Activated CD4-positive, alpha-beta T cell treated with anti-CD3 and anti-CD28 coated beads for 1 hour (primary cell): ENCODE data around the gene FEZF1.

Source experiments
- DNase-seq: peaks from one replicate; pipeline ENCODE4 v3.0.0-alpha.2; 2020

The FEZF1 gene

DNA sequence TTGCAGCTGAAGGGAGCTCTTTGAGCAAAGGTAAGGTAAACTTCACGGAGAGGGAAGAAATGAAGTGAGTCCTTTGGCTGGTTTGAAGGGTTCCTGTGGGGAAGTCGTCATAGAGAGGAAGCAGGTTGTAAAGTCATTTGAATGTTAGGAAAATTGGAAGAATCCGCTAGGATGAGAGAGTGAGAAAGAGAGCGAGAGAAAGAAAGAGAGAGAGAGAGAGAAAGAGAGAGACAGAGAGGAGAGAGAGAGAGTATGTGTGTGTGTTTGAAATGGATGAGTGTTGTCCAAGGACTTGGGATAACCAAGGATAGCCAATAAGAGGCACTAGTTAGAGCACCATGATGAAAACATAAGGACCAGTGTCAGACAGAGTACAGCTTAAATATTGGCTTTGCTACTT is 43.1 kb downstream of the FEZF1 start:
- DNase-seq = no peak

DNA sequence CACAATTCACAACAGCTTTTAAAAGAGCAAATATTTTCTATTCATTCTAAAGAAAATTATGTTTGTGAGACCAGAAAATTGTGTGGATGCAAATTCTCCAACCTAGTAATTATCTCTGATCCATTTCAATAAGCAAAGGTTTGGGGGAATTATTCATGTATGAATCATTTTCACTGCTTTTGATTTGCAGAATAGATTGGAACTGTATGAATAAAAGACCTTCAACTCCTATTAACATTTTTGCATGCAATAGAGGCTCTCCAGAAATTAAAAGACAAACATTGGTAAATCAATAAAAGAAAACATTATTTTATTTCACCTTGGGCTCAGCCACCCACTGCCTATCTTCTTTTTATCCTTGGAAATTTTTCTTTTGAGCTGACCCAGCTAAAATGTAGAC is 43.5 kb downstream of the FEZF1 start:
- DNase-seq = no peak

DNA sequence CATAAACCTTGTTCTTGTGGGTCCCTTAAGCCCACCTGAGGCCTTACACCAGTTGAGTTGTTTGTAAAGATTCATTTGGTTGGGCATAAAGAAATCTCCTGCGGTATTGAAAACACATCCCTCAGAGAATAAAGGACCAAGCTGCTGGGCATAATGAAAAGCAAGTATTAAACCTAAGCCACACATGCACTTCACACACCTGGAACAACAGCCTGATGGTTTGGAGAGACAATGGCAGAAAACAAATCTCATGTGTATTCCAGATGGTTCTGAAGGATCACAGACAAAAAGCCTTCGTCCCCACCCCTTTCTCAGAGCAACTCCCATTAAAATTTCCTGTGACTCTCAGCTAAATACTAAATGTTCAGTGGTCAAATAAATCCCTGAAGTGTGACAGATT is 44.2 kb downstream of the FEZF1 start:
- no peak for DNase-seq

DNA sequence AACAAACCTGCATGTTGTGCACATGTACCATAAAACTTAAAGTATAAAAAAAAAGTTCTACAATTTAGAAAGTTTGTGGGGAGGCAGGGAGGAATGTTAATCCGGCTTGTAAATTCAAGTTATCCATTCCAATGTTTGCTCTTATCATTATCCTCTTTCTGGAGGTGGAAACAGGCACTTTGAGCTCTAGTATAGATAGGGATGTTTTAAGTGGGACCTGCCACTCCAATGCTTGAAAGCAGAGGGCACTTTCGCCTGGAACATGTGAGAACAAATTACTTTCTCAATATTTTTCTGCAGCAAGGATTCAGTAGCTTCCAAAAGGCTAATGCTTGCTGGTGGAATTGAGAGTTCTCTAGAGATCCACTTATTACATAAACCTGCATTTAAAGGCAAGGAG is 45.6 kb downstream of the FEZF1 start:
- no peak for DNase-seq

DNA sequence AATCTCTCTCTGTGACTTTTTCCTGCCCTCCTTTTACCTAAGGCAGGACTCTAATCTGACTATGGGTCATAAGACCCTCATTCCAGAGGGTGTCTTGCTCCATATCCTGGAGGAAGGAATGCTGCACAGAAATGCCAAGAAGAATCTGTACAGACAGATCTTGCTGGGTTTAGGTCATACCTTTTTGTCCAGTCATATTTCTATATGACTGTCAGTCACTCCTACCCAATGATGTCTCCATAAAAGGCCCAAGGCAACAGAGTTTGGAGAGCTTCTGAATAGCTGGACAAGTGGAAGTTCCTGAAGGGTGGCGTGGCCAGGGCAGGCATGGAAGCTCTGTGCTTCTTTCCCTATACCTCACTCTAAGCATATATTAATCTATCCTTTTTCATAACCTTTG is 47.5 kb downstream of the FEZF1 start:
- no peak for DNase-seq

DNA sequence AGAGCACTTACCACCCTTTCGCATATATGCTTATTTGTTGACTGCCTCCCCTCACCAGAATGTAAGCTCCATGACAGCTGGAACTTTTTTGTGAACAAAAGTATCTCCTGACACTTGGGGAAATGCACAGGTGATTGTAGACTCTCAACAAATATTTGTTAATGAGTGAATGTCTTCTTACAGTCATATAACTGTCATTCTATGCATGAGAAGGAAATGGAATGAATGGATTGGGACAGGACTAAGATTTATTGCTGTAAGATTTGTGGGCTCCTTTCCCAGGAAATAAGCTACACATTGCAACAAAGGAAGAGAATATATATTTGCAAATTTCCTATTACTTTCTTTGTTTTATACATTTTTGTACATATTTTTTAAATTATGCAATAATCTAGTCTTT is 48.5 kb downstream of the FEZF1 start:
- no peak for DNase-seq

DNA sequence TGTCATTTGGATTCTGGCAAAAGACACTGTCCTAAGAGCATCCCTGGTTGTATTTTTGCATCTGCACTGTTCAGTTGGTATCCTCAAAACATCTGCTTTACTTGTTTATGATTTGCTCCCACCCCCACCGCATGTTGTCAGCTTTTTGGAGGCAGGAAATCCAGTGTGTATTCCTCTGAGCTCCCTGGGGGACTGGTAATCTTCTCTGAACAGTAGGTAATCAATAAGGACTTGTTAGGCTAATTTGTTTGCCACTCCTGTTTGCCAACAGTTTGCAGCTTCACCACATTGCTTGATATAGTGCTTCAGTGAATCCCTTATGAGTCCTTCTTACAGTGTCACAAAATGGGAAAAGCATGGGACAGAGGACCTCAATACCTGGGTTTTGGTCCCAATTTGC is 49.1 kb downstream of the FEZF1 start:
- no peak for DNase-seq
